Cardiac muscle cell (in vitro differentiated cells and primary cell): ENCODE results near the gene PFKL. TPM values are rescaled to one million over a fixed set of nuclear protein-coding genes. Genes with fewer than 3 reads are reported as not detected.
A peak's percentile ranks its signal among the peaks of the same experiment; 100 is the strongest.

ENCODE experiments used
- DNase-seq, 2 donors: peaks; one replicate each; pipeline versions ENCODE4 v3.0.0 to v3.0.0-alpha.2; 2010 to 2017; ENCODE audit warnings: low read depth in 1 of 2, low spot score in 1 of 2
- H3K27ac ChIP-seq: fragments of 200-600 bp; sonication (generic); 2 replicates; pipeline ENCODE4 v1.5.1; 2016
- H3K27me3 ChIP-seq: fragments of 200-600 bp; sonication (generic); 2 replicates; pipeline ENCODE4 v1.6.0; 2016; ENCODE audit warnings: control low read depth
- H3K36me3 ChIP-seq: fragments of 200-600 bp; sonication (generic); 2 replicates; pipeline ENCODE4 v1.5.1; 2016; ENCODE audit warnings: control low read depth
- H3K4me1 ChIP-seq: fragments of 200-600 bp; sonication (generic); 2 replicates; pipeline ENCODE4 v1.8.1; 2017; ENCODE audit warnings: low read depth, mild to moderate bottlenecking, mixed run types
- H3K4me3 ChIP-seq: fragments of 200-600 bp; sonication (generic); 2 replicates; pipeline ENCODE4 v1.5.1; 2016; ENCODE audit warnings: mild to moderate bottlenecking
- H3K9me3 ChIP-seq: fragments of 200-600 bp; sonication (generic); 2 replicates; pipeline ENCODE4 v1.5.1; 2017; ENCODE audit warnings: low read depth, mild to moderate bottlenecking, control low read depth
- CTCF ChIP-seq: IDR thresholded peaks from 2 replicates; pipeline ENCODE4 v1.5.1; 2012; ENCODE audit warnings: low read depth, mild to moderate bottlenecking, low read length
- polyA plus RNA-seq: library from polyadenylated mRNA; unstranded; fragments of >200 nt; fragmentation: Nextera tagmentation; extraction: Ambion mirVana; gene quantifications from 2 replicates; pipeline ENCODE4 v1.2.1, GENCODE V29; 2016
- total RNA-seq: library from RNA; depleted of rRNA; stranded (reverse); fragments of >200 nt; gene quantifications from 2 replicates; pipeline ENCODE4 v1.2.3, GENCODE V29; 2016

PFKL gene
- total RNA-seq (197 and 213 TPM in 2 replicates), polyA plus RNA-seq (204 and 281 TPM in 2 replicates)

- no peaks in the 10 kb centered on the region for H3K36me3 ChIP-seq
- peak within 1 kb of the TSS; percentile 85 for H3K27ac ChIP-seq
- no peaks in the 10 kb centered on the region for H3K9me3 ChIP-seq
- H3K27me3 ChIP-seq: no peaks in the 10 kb centered on the region
- H3K4me3 ChIP-seq: peak within 1 kb of the TSS; percentile 98
- H3K4me1 ChIP-seq: peaks cover 11% of the 10 kb centered on the region
- DNase-seq: peak; percentile 62 to 81
- no peak for TF ChIP-seq CTCF
These were observed at the start of gene PFKL for GRCh38 chr21:44299458-44300261. PFKL (plus strand) TSS chr21:44300053; CDS start chr21:44300106, 53 bp downstream.

GRCh38 chr21:44253832-44254710 is 45.8 kb upstream of the PFKL start:
- H3K27me3 ChIP-seq: no peaks in the 10 kb centered on the region
- H3K36me3 ChIP-seq: no peaks in the 10 kb centered on the region
- no peaks in the 10 kb centered on the region for H3K9me3 ChIP-seq
- no peak for TF ChIP-seq CTCF
- H3K27ac ChIP-seq: no peak overlapping the region
- no peaks in the 10 kb centered on the region for H3K4me1 ChIP-seq
- H3K4me3 ChIP-seq: no peak overlapping the region
- no peak for DNase-seq

GRCh38 chr21:44255511-44255981 is 44.3 kb upstream of the PFKL start:
- DNase-seq: no peak
- TF ChIP-seq CTCF: no peak
- H3K27me3 ChIP-seq: no peaks in the 10 kb centered on the region

DNA sequence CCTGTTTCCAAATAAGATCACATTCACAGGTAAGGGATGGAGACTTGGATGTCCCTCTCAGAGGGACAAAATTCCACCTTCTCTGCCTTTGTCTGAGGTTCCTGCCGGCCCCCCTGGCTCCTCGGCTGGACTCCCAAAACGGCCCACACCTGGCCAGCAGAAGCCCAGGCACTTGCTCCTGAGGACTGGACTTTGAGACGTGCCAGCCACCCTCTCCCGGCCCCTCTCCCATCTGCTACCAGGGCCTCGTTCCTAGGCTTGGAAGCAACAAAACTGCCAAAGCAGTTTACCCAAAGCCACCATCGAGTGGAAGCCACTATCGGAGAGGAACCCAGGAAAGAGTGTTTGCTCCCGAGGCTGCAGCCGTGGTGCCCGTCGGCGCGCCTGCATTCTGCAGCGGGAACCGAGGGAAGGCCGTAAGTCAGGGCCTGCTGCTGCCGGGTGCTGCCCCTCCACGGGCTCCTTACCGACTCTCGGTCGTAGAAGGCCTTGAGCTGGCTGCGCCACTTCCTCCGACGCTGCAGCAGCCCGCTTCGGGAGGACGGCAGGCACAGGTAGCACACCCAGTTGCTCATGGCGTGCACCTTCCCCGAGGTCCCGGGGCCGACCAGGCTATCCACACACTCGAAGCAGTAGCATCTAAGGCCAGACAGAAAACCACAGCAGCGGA is 41.7 kb upstream of the PFKL start:
- H3K4me1 ChIP-seq: peaks cover under 1% of the 10 kb centered on the region
- H3K27me3 ChIP-seq: no peaks in the 10 kb centered on the region
- DNase-seq: no peak
- no peaks in the 10 kb centered on the region for H3K9me3 ChIP-seq
- H3K36me3 ChIP-seq: no peaks in the 10 kb centered on the region
- no peak for TF ChIP-seq CTCF
- no peak overlapping the region for H3K27ac ChIP-seq
- H3K4me3 ChIP-seq: no peak overlapping the region

More at GRCh38 chr21:44255511-44255981, 44.3 kb upstream of the PFKL start:
- Histone ChIP-seq H3K4me1 (no peaks in the 10 kb centered on the region), H3K27ac (no peak overlapping the region), H3K9me3 (no peaks in the 10 kb centered on the region), H3K4me3 (no peak overlapping the region), H3K36me3 (no peaks in the 10 kb centered on the region)

DNA sequence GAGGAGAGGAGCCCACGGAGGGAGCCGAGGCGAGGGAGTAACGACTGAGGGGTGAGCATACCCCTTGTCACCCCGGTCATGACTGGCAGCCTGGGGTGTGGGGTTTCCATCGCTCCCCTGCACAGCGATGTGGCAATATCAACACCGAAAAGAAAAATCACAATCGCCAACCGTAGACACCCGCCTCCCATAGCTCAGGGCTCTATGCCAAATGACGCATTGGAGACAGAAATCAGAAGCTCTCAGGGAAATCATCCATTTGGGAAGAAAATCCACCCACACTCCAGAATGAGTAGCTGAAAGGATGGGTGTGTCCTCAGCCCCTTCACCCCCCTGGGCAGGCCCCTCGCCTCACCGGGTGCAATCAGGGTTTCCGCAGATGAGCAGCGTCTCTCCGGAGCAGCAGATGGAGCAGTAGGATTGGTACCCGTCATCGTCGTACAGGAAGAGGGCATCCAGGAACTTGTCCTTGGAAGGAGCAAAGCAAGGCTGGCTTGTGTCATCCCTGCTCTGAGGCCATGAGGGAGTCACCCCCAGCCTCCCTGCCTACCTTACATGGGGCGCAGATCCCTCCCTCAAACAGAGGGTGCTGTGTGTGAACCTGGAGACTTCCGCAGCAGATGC is 40.7 kb upstream of the PFKL start:
- Histone ChIP-seq H3K27me3 (no peaks in the 10 kb centered on the region), H3K27ac (no peak overlapping the region)
- peak in 1 of 2 donors; percentile 51 for DNase-seq

More for the DNA sequence above, 40.7 kb upstream of the PFKL start:
- no peak for TF ChIP-seq CTCF
- Histone ChIP-seq H3K4me1 (peaks cover 7% of the 10 kb centered on the region), H3K9me3 (no peaks in the 10 kb centered on the region), H3K4me3 (no peak overlapping the region), H3K36me3 (no peaks in the 10 kb centered on the region)
